ENCODE data around the gene CLCC1.
"Not testable (repeated sequence)": the region's sequence is repeated elsewhere in the genome, so short reads cannot be mapped to it uniquely, and the experiment has no call there.

The CLCC1 gene

DNA sequence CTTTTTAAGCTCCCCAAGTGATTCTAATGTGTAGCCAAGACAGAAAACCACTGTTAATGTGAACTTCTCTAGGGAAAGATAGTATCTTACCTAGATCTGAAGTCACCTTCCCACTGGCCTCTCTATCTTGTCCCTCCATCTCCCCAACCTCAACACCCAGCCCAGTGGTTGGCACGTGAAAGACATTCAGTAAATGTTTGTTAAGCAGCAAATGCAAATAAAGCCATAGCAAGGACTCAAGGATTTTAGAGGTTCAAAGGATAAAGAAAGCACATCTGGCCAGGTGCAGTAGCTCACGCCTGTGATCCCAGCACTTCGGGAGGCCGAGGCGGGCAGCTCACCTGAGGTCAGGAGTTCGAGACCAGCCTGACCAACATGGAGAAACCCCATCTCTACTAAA is 9.8 kb downstream of the CLCC1 start:
- no peak overlapping the region for H3K4me3 ChIP-seq (ENCODE audit: low read depth, low read length)
- TF ChIP-seq, protein P1, sequence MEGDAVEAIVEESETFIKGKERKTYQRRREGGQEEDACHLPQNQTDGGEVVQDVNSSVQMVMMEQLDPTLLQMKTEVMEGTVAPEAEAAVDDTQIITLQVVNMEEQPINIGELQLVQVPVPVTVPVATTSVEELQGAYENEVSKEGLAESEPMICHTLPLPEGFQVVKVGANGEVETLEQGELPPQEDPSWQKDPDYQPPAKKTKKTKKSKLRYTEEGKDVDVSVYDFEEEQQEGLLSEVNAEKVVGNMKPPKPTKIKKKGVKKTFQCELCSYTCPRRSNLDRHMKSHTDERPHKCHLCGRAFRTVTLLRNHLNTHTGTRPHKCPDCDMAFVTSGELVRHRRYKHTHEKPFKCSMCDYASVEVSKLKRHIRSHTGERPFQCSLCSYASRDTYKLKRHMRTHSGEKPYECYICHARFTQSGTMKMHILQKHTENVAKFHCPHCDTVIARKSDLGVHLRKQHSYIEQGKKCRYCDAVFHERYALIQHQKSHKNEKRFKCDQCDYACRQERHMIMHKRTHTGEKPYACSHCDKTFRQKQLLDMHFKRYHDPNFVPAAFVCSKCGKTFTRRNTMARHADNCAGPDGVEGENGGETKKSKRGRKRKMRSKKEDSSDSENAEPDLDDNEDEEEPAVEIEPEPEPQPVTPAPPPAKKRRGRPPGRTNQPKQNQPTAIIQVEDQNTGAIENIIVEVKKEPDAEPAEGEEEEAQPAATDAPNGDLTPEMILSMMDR (IDR thresholded peaks at IDR 0.05; ENCODE audit: borderline replicate concordance, insufficient read depth, low read depth, low read length), result no peak

DNA sequence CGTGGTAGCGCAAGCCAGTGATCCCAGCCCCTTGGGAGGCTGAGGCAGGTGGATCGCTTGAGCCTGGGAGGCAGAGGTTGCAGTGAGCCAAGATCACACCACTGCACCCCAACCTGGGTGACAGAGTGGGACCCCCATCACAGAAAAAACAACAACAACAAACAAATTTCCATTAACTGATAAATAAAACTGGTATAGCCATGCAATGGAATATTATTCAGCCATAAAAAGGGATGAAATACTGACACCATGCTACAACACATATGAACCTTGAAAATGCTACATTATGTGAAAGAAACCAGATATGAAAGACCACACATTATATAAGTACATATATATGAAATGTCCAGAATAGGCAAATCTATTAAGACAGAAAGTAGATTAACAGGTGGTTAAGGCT is 12.0 kb downstream of the CLCC1 start:
- TF ChIP-seq, protein P1 (IDR thresholded peaks at IDR 0.05; ENCODE audit: borderline replicate concordance, insufficient read depth, low read depth, low read length), result no peak
- no peak overlapping the region for H3K4me3 ChIP-seq (ENCODE audit: low read depth, low read length)

DNA sequence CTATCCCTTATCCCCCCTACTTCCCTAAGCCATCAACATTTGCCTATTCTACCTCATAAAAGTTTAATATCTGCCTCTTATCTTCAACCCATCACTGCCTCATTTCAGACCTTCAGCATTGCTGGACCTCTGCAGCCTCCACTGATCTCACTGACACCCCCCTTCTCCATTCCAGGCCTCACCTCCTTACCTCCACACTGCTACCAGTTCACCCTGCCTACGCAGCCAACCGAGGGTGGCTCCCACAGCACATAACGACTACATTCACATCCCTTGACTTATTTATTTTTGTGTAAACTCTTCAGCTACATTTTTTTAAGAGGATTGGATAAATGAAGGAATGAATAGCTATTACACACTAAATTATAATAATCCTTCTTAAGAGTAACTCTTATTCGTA is 14.2 kb downstream of the CLCC1 start:
- no peak overlapping the region for H3K4me3 ChIP-seq (ENCODE audit: low read depth, low read length)
- TF ChIP-seq, protein P1 (IDR thresholded peaks at IDR 0.05; ENCODE audit: borderline replicate concordance, insufficient read depth, low read depth, low read length), result no peak

DNA sequence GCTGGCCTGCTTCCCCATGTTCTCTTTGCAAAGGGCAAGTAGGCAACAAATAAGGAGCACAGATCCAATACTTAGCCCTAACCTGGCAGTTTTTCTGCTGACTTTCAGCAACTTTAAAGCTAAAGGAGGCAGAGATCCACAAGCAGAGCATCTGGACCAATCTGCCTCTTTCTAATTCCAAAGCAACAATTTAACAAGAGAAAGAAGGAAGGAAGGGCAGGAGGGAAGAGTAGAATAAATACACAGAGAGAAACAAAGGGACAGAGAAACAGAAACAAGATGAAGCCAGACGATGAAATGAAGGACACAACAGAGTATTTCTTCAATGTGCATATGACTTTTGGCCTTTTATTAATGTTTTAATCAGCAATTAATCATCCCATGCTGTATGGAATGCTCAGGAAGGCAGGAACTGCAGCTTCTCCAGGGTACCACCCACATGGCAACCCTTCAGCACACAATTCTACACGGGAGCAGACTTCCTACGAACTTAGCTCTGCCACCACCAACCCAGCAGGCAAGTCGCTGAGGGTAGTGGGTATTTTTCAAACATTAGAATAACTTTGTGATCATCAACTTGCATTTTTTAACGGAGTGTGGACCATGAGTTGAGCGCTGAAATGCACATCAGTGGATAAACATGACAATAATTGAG is 15.3 kb downstream of the CLCC1 start:
- TF ChIP-seq, protein P1 (IDR thresholded peaks at IDR 0.05; ENCODE audit: borderline replicate concordance, insufficient read depth, low read depth, low read length), result no peak
- H3K4me3 ChIP-seq (ENCODE audit: low read depth, low read length), result no peak overlapping the region

DNA sequence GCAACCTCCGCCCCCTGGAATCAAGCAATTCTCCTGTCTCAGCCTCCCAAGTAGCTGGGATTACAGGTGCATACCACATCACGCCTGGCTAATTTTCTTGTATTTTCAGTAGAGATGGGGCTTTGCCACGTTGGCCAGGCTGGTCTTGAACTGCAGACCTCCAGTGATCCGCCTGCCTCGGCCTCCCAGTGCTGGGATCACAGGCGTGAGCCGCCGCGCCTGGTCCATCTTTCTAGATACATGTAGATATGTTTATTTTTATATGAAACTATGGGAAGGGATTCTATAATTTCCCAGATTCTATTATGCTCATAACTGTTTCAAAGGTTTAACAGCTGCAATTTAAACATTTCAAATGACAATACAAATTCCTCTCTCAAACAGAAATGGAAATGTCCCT is 27.1 kb downstream of the CLCC1 start:
- H3K4me3 ChIP-seq (ENCODE audit: low read depth, low read length), result no peak overlapping the region
- TF ChIP-seq, protein P1 (IDR thresholded peaks at IDR 0.05; ENCODE audit: borderline replicate concordance, insufficient read depth, low read depth, low read length), result no peak

DNA sequence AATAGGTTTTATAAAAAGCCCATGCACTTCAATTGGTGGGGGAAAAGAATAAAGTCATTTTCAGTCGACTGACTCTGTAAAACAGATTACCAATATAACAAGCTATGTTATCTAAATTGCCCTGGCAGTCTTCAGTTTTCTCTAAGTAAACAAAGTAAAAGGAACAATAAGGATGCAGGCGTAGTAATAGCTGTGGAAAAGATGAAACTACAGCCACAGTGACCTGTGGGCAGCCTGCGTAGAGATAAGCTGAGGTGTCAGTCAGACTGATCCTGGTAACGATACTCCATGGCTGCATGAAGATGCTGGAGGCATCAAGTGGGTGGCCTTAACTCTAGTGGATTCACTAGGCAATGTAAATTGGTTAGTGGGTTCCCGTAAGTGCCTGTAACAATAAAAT is 29.3 kb downstream of the CLCC1 start:
- TF ChIP-seq, protein P1 (IDR thresholded peaks at IDR 0.05; ENCODE audit: borderline replicate concordance, insufficient read depth, low read depth, low read length), result no peak
- no peak overlapping the region for H3K4me3 ChIP-seq (ENCODE audit: low read depth, low read length)

DNA sequence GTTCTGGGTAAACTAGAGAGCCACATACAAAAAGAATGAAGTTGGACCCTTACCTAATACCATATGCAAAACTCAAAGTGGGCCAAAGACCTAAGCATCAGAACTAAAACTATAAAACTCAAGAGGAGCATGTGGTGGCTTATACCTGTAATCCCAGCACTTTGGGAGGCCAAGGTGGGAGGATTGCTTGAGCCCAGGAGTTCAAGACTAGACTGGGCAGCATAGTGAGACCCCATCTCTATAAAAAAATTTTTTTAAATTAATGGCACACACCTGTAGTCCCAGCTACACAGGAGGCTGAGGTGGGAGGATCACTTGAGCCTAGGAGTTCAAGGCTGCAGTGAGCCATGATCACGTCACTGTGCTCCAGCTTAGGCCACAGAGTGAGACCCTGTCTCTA is 35.7 kb downstream of the CLCC1 start:
- not testable (repeated sequence) for H3K4me3 ChIP-seq (ENCODE audit: low read depth, low read length)

DNA sequence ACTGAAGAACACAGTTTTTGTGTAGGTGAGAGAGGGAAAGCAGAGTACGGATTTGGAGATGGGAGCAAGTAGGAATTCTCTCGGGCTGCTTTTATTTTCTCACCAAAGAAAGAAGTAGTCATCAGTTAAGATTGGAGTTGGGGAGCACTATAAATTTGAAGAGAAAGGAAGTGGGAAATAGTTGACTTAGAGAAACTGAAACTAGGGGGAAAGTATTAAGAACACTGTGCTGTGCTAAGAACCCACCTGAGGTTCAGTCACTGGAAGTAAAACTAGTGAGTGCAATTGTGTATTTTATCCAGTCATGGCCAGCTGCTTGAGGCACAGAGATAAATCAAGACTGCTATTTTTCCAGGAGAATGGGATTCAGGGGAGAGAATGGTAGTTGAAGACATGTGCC is 37.4 kb downstream of the CLCC1 start:
- TF ChIP-seq, protein P1 (IDR thresholded peaks at IDR 0.05; ENCODE audit: borderline replicate concordance, insufficient read depth, low read depth, low read length), result no peak
- no peak overlapping the region for H3K4me3 ChIP-seq (ENCODE audit: low read depth, low read length)

All from GM12875 (cell line).